ENCODE measurements around the gene COL7A1.
"Not testable (repeated sequence)": the region's sequence is repeated elsewhere in the genome, so short reads cannot be mapped to it uniquely, and the experiment has no call there.

COL7A1 gene

DNA sequence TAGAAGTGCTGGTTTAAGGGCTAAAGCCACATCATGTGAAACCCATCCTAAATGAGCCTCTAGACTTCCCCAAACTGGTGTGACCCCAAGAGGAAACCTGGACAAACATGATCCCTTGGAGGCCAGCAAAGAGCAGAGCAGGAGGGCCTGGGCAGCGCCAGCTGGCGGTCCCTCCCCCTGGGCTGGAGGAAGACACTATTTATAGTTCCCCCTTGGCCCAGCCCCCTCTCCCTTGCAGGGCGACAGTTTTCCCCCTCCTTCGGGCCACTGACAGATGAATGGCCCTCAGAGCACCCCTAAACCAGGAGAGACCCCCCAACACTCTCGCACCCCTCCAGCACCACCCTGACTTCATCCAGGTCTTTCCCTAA lies 34.5 kb downstream of the COL7A1 start:
- DNase-seq: no peak

DNA sequence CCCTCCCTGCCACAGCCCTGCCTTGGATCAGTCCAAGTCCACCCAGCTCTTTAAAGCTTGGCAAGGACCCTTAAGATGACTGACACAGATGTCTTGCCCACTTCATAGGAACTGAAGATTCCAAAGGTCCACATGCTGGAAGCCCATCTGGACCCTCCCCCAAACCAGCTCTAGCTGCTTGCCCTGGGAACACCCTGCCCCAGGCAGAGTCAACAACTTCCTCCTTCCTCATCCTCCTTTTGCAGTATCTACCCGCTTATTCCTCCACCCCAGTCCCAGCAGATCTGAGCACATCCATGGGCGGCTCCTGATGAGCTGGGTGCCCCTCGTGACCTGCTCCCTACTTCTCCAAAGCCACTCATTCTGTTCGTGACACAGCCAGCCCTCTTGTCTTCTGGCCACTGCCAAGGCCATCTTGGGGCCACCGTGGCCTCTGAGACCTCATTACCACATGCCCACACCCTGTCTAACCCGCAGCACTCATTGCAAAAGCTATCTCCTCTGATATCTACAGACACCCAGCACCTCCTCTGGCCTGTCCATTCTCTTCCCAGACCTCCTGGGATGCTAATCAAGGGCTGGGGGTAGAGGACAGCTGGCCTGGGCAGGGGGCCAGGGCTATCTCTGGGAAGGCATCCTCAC lies 36.5 kb downstream of the COL7A1 start:
- DNase-seq: no peak

GRCh38 chr3:48556796-48557626 lies 38.1 kb downstream of the COL7A1 start, which contains the start of gene PFKFB4:
Gene PFKFB4 (minus strand): TSS chr3:48556803. CDS start chr3:48556777, 26 bp downstream.
- DNase-seq: peak; percentile 97

DNA sequence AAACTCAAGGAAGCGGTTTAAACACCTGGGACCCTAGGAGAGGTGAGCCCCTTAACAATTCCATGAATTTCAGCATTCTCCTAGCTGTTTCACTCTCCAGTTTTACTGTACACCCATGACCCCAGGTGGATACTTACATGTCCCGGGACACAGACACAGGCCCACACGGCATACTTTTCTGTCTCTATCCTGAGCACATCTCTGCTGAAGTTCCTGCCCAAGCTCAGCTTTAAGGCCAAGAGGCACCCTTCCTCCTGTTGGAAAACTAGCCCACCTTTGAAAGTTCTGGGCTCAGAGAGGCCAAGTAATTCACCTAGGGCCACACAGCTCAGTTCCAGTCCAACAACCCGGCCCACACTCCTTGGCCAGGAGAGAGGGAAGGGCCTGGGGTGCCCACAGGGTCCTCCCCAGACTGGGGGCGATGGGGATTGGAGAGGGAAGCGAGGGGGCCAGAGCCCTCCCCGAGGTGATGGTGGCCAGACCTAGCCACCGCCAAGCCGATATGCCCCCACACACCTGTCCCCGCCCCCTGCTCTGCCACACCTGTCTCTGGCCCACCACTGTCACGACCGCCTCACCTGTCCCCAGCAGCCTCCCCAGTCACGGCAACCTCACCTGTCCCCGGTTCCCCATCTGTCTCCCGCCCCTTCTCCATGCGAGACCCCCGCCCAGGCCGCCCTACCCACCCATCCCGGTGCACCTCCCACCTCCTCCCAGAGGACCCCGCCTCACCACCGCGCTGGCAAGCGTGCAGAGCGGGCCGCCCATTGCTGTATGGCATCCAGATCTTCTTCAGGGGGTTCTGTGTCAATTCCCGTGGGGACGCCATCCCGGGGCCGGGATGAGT lies 39.0 kb downstream of the COL7A1 start:
- DNase-seq: no peak

DNA sequence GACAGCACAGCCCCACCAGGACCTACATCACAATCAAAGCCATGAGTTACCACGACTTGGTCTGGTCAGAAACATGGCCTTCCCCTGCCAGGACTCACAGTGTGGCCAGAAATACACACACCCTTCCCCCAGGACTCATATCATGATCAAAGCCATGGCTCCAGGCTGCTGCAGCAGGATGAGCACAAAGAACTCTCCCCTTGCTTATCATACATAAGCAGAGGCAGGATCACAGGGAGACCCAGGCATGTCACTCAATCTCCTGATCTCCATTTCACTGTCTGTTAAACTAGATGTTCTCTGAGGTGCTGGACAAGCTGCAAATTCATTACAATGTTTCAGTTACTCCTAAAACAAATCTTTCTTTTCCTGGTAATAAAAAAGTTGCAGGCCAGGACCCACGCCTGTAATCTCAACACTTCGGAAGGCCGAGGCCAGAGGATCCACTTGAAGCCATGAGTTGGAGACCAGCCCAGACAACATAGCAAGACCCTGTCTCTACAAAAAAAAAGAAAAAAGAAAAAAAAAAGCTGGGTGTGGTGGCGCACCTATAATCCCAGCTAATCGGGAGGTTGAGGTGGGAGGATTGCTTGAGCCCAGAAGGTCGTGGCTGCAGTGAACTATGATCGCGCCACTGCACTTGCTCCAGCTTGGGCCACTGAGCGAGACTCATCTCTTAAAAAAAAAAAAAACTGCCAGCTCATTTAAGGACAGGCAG lies 39.7 kb downstream of the COL7A1 start:
- no peak for DNase-seq

GRCh38 chr3:48553886-48554845 lies 41.0 kb downstream of the COL7A1 start:
- DNase-seq: no peak

DNA sequence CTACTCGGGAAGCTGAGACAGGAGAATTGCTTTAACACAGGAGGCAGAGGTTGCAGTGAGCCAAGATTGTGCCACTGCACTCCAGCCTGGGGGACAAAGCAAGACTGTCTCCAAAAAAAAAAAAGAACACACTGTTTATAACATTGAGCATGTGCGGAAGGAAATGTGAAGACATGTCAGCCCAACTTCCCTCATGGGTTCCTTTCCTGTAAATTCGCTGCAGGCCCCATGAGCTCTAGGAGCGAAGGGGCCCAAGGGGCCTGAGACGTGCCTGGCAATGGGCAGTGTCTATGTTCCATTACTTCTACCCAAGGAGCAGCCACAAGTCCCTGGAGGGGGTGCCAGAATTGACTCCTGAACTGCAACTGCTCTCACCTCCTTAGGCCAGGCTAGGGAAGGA lies 41.8 kb downstream of the COL7A1 start:
- DNase-seq: no peak

DNA sequence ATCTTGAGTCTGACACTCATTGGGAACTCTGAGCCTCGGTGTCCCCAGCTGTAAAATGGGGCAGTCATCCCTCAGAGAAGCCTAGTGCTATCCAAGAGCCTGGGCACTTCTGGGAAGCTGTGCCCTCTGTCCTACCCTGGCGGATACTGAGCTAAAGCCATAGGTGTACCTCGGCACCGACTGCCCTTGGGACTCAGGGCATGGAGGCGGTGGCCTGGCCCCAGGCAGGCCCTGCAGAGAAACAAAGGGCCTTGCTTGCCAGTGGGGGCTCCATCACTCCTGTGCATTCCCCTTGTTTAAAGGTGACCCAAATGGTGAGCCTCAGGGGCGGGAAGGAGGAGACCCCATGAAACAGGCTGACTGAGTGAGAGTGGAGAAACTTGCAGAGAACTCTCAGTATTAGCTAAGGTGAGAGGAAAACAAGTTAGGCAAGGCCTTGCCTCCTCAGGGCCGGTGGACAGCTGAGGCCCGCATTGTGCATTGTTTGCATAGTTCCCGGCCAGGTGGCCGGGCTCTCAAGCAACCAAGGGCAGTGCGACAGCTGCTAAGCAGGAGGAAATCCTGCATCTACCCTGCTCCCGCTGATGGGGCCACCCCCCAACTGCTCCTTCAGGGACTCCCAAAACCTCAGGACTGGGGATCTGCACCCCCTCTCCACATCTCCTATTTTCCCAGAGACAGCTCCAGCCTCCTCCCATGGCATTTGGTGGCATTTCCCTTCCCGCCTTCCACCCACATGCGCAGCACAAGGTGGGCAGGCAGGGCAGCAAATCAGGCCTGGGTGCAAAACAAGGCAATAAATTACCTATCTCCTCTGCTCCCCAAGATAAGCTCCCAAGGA lies 42.8 kb downstream of the COL7A1 start:
- no peak for DNase-seq

GRCh38 chr3:48551651-48552050 lies 43.5 kb downstream of the COL7A1 start:
- not testable (repeated sequence) for DNase-seq

DNA sequence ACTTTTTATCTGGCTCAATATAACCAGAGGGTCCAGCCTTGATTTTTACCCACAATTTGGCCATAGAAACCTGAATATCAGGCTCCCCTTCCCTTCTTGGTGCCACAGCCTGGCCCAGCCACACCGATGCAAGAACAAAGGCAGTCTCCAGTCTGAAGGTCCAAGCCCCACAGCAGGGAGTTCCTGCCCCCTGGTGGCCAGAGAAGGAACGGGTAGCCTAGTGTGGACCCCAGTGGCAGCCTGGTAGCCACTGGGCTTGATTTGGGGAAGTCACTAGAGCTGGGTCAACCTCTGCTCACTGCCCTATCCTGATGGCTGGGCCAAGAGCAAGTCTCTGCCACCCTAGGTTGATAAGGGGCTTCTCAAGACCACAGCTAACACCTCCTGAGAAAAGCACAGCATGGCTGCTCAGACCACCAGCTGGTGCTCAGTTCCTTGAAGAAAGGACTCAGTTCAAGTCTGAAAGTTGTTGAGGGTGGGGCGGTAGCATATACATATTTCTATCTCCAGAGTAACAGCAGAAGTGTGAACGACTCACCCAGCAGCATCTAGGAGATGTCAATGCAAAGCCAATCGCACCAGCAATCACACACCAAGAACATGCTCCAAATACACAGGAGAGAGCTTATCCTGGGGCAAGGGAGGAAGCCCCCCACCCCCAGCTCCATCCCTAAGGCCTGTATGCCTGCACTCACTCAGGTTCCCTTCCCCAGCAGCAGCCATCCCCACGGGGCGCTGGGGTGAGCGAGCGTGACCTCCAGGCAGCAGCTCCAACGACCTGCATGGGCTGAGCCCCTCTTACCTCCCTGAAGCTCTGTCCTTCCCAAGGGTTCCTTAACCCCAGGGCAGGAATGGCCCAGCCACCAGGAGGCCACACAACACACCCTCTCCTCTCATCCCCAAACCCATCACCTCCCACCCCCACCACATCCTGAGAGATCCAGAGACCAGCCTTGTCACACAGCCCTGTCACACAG lies 46.1 kb downstream of the COL7A1 start:
- DNase-seq: peak; percentile 36

DNA sequence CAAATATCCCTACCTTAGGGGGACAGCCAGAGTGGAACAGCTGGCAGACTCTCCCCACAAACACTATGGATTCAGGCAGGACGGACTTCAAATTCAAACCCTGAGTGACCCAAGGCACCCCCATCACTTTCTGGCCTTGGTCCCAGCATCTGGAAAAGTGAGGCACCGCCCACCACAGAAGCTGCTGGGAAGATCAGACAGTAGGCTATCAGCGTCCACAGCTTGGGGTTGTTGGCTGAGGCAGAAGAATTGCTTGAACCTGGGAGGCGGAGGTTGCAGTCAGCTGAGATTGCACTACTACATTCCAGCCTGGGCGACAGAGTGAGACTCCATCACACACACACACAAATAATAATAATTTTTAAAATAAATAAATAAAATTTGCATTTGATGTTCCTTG lies 47.0 kb downstream of the COL7A1 start:
- no peak for DNase-seq

- no peak for DNase-seq
These were observed 48.8 kb downstream of the COL7A1 start for GRCh38 chr3:48546203-48546829.

DNA sequence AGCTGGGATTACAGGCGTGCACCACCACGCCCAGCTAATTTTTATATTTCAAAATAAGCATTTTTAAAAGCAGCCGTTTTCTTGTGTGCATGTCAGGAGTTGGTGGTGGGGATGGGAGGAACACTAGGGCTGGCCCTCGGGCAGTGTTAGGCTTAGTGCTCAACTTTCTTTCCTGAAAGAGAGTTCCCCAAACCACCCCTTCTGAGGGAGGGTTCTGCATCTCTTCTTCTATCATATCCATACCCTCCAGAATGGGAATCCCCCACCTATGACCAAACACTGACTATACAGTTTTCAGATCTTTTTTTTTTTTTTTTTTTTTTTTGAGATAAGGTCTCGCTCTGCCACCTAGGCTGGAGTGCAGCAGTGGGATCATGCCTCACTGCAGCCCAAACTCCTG lies 51.0 kb downstream of the COL7A1 start:
- DNase-seq: no peak

GRCh38 chr3:48543271-48543866 lies 51.8 kb downstream of the COL7A1 start:
- DNase-seq: no peak

GRCh38 chr3:48538451-48538850 lies 56.7 kb downstream of the COL7A1 start:
- no peak for DNase-seq

- DNase-seq: no peak
These were observed 58.3 kb downstream of the COL7A1 start for GRCh38 chr3:48536785-48537184.

GRCh38 chr3:48536116-48536515 lies 59.0 kb downstream of the COL7A1 start:
- DNase-seq: no peak

- DNase-seq: no peak
These were observed 59.6 kb downstream of the COL7A1 start for GRCh38 chr3:48535578-48535977.

GRCh38 chr3:48532977-48533337 lies 62.2 kb downstream of the COL7A1 start:
- DNase-seq: no peak
